ENCODE measurements around the gene TGIF2LX.
"Not testable (repeated sequence)": the region's sequence is repeated elsewhere in the genome, so short reads cannot be mapped to it uniquely, and the experiment has no call there.

Gene TGIF2LX

GRCh38 chrX:89921665-89922064, at the start of gene TGIF2LX:
TGIF2LX (plus strand) TSS chrX:89921908; CDS start chrX:89922086, 178 bp downstream.
- not testable (repeated sequence) for DNase-seq

GRCh38 chrX:89922338-89922934, 728 bp downstream of the TGIF2LX start:
- not testable (repeated sequence) for DNase-seq

- not testable (repeated sequence) for DNase-seq
Measured at GRCh38 chrX:89943077-89943476, 21.4 kb downstream of the TGIF2LX start.

DNA sequence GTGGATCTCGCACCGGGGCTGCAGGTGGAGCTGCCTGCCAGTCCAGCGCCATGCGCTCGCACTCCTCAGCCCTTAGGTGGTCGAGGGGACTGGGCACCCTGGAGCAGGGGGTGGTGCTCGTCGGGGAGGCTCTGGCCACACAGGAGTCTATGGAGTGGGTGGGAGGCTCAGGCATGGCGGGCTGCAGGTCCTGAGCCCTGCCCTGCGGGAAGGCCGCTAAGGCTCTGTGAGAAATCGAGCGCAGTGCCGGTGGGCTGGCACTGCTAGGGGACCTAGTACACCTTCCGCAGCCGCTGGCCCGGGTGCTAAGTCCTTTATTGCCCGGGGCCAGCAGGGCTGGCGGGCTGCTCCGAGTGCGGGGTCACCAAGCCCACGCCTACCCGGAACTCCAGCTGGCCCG, 43.9 kb downstream of the TGIF2LX start:
- not testable (repeated sequence) for DNase-seq

All from NCI-H524 (cell line).